ENCODE results near the gene THRB.

Gene THRB

DNA sequence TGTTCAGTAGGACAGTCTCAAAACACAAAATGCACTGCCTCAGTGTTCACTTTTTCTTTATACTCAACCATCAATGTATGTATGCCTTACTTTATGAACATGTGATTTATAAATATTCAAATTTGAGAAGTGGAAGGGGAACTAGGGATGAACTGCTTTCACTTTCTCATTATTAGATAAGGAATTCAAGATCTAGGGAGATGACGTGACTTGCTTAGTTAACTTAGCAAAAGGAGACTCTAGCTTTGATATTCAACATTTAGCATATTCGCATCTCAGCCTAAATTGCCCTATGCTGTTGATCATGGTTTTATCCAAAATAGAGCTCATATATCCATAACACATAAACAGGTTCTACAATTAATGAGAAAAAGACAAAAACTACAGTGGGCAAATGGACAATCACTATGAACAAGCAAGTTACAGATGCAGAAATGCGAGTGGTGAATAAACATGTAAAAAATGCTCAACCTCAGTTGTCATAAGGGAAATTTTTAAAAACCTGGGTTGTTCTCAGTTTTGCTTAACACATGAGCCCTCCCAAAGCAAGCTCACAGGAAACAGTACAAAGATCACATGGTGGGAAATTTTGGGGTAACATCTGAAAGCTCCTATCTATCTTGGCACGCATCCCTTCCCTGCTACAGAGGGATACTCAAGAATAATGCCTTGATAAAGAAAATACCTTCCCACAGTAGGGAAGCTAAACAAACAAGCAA is 269.8 kb downstream of the THRB start (continued):
- TF ChIP-seq, protein P1, sequence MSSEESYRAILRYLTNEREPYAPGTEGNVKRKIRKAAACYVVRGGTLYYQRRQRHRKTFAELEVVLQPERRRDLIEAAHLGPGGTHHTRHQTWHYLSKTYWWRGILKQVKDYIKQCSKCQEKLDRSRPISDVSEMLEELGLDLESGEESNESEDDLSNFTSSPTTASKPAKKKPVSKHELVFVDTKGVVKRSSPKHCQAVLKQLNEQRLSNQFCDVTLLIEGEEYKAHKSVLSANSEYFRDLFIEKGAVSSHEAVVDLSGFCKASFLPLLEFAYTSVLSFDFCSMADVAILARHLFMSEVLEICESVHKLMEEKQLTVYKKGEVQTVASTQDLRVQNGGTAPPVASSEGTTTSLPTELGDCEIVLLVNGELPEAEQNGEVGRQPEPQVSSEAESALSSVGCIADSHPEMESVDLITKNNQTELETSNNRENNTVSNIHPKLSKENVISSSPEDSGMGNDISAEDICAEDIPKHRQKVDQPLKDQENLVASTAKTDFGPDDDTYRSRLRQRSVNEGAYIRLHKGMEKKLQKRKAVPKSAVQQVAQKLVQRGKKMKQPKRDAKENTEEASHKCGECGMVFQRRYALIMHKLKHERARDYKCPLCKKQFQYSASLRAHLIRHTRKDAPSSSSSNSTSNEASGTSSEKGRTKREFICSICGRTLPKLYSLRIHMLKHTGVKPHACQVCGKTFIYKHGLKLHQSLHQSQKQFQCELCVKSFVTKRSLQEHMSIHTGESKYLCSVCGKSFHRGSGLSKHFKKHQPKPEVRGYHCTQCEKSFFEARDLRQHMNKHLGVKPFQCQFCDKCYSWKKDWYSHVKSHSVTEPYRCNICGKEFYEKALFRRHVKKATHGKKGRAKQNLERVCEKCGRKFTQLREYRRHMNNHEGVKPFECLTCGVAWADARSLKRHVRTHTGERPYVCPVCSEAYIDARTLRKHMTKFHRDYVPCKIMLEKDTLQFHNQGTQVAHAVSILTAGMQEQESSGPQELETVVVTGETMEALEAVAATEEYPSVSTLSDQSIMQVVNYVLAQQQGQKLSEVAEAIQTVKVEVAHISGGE (tag by site-specific recombination; conservative IDR thresholded peaks at IDR 0.05; ENCODE audit: low read depth) = no peak

DNA sequence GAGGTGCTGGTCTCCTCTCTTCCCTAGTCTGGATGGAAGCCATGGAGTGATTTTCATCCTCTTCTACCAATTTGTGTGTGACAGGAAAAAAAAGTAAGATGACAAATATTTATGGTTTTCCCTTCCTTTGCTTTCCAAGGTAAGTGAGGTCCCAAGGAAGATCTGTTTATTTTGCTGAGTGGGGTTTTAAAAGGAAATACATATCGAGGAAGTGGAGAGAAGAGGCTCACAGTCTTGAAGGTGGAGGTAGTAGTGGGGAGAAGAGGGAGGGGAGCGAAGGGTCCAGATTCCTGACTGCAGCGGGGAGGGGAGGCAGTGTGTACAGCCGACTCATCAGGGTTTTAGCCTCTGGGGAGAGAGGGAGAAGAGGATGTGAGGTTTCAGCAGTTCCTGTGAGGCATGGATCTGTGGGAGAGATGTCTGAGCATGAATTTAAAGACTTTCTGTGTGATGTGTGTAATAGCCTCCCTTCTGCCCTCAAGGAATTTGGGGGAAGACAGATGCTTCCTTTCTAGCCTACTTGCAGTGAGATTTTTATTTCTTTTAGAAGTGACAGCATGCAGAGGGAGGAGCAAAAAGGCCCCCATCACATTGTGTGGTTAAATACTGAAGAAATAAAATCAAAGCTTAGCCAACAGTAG is 272.4 kb downstream of the THRB start:
- no peak overlapping the region for H3K27ac ChIP-seq (ENCODE audit: extremely low read depth, low read depth, low read length)
- no peaks in the 10 kb centered on the region for H3K4me1 ChIP-seq (ENCODE audit: control insufficient read depth, insufficient read depth, low read length)
- TF ChIP-seq, protein P2, sequence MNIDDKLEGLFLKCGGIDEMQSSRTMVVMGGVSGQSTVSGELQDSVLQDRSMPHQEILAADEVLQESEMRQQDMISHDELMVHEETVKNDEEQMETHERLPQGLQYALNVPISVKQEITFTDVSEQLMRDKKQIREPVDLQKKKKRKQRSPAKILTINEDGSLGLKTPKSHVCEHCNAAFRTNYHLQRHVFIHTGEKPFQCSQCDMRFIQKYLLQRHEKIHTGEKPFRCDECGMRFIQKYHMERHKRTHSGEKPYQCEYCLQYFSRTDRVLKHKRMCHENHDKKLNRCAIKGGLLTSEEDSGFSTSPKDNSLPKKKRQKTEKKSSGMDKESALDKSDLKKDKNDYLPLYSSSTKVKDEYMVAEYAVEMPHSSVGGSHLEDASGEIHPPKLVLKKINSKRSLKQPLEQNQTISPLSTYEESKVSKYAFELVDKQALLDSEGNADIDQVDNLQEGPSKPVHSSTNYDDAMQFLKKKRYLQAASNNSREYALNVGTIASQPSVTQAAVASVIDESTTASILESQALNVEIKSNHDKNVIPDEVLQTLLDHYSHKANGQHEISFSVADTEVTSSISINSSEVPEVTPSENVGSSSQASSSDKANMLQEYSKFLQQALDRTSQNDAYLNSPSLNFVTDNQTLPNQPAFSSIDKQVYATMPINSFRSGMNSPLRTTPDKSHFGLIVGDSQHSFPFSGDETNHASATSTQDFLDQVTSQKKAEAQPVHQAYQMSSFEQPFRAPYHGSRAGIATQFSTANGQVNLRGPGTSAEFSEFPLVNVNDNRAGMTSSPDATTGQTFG (tag by site-specific recombination; IDR thresholded peaks at IDR 0.05; ENCODE audit: borderline replicate concordance) = no peak
- TF ChIP-seq, protein P3, sequence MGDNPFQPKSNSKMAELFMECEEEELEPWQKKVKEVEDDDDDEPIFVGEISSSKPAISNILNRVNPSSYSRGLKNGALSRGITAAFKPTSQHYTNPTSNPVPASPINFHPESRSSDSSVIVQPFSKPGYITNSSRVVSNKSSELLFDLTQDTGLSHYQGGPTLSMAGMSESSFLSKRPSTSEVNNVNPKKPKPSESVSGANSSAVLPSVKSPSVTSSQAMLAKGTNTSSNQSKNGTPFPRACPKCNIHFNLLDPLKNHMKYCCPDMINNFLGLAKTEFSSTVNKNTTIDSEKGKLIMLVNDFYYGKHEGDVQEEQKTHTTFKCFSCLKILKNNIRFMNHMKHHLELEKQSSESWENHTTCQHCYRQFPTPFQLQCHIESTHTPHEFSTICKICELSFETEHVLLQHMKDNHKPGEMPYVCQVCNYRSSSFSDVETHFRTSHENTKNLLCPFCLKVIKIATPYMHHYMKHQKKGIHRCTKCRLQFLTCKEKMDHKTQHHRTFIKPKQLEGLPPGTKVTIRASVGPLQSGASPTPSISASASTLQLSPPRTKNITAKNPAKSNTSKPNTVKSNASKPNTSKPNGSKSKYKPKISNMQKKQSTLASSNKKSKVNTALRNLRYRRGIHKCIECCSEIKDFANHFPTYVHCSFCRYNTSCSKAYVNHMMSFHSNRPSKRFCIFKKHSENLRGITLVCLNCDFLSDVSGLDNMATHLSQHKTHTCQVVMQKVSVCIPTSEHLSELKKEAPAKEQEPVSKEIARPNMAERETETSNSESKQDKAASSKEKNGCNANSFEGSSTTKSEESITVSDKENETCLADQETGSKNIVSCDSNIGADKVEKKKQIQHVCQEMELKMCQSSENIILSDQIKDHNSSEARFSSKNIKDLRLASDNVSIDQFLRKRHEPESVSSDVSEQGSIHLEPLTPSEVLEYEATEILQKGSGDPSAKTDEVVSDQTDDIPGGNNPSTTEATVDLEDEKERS (tag by site-specific recombination; IDR thresholded peaks at IDR 0.05) = no peak
- TF ChIP-seq ZNF621 (tag by site-specific recombination; IDR thresholded peaks at IDR 0.05) (no peak), ZNF24 (tag by site-specific recombination; IDR thresholded peaks at IDR 0.05) (no peak), IKZF3 (tag by site-specific recombination; IDR thresholded peaks at IDR 0.05) (no peak)
- POLR2A ChIA-PET = interaction anchor here (0.7 kb wide), 1 partner anchor 486 kb away, joined by 3 read pairs; no protein-coding TSS in a partner anchor
- CTCF ChIA-PET = interaction anchor here (1.3 kb wide), 1 partner anchor 15 kb away, joined by 3 read pairs; no protein-coding TSS in a partner anchor
- H3K9me3 ChIP-seq (ENCODE audit: control insufficient read depth, insufficient read depth, low read depth, low read length) = no peaks in the 10 kb centered on the region
- H3K4me3 ChIP-seq (ENCODE audit: low read depth, low read length) = no peak overlapping the region
- H3K36me3 ChIP-seq (ENCODE audit: control insufficient read depth in 2 of 2, insufficient read depth in 1 of 2, low read length in 2 of 2) = no peaks in the 10 kb centered on the region

DNA sequence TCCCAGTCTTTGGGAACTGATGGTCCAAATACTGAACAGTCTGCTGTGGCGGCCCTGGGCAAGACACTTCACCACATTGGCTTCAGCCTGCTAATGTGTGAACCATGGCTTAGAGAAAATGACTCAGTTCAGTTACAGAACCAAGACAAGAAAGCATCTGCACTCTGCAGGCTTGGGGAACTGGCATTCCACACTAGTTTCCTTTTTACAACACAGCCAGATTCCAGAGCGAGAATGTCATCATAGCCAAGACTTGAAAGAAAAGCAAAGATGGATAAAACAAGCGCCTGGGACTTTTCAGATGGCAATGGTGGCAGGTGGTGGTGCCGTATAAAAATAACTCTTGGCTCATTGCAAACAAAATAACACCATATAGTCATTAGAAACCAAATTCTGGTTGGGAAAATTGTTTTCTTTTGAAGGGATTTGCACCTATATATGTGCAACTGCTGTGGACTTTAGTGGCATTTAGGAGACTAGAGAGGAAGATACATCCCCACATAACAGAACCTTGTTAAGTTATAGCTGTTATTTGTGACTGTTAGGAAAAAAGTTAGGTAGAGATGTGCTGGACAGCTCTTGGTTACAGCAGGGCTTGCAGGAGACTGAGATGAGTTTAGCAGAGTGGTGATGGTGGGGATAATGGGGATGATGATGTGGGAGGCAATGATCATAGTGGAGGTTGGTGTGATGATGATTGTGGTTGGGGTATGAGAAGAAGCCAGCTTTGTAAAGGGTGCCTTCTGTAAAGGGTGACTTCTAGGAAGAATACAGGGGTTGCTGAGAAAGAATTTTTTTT is 273.6 kb downstream of the THRB start:
- ChIA-PET CTCF (interaction anchor here (1.3 kb wide), 1 partner anchor 16 kb away, joined by 3 read pairs; no protein-coding TSS in a partner anchor), POLR2A (no interaction called here)
- no peaks in the 10 kb centered on the region for H3K9me3 ChIP-seq (ENCODE audit: control insufficient read depth, insufficient read depth, low read depth, low read length)
- no peaks in the 10 kb centered on the region for H3K4me1 ChIP-seq (ENCODE audit: control insufficient read depth, insufficient read depth, low read length)
- H3K36me3 ChIP-seq (ENCODE audit: control insufficient read depth in 2 of 2, insufficient read depth in 1 of 2, low read length in 2 of 2) = no peaks in the 10 kb centered on the region
- H3K4me3 ChIP-seq (ENCODE audit: low read depth, low read length) = no peak overlapping the region
- no peak overlapping the region for H3K27ac ChIP-seq (ENCODE audit: extremely low read depth, low read depth, low read length)
- 0 out of 2 replicates have a peak, but pooled peaks have one; percentile 43 for TF ChIP-seq ZNF660 (tag by site-specific recombination; IDR thresholded peaks at IDR 0.05)
- no peak for TF ChIP-seq SCRT1 (tag by site-specific recombination; IDR thresholded peaks at IDR 0.05; ENCODE audit: borderline replicate concordance)
- no peak for TF ChIP-seq ZNF10 (tag by site-specific recombination; IDR thresholded peaks at IDR 0.05)
- TF ChIP-seq ZNF311 (tag by site-specific recombination; IDR thresholded peaks at IDR 0.05; ENCODE audit: borderline replicate concordance) = peak; percentile 81; the same call in 1 of the 2 replicates
- no peak for TF ChIP-seq ZNF266 (tag by site-specific recombination; IDR thresholded peaks at IDR 0.05; ENCODE audit: low read depth)
- TF ChIP-seq ZNF174 (tag by site-specific recombination; IDR thresholded peaks at IDR 0.05) = no peak
- no peak for TF ChIP-seq SP3 (tag by site-specific recombination; IDR thresholded peaks at IDR 0.05)
- peak; percentile 76 for TF ChIP-seq ZBTB17 (tag by site-specific recombination; IDR thresholded peaks at IDR 0.05)
- 0 out of 2 replicates have a peak, but pooled peaks have one; percentile 33 for TF ChIP-seq ZNF600 (tag by site-specific recombination; IDR thresholded peaks at IDR 0.05)
- TF ChIP-seq, protein P4, sequence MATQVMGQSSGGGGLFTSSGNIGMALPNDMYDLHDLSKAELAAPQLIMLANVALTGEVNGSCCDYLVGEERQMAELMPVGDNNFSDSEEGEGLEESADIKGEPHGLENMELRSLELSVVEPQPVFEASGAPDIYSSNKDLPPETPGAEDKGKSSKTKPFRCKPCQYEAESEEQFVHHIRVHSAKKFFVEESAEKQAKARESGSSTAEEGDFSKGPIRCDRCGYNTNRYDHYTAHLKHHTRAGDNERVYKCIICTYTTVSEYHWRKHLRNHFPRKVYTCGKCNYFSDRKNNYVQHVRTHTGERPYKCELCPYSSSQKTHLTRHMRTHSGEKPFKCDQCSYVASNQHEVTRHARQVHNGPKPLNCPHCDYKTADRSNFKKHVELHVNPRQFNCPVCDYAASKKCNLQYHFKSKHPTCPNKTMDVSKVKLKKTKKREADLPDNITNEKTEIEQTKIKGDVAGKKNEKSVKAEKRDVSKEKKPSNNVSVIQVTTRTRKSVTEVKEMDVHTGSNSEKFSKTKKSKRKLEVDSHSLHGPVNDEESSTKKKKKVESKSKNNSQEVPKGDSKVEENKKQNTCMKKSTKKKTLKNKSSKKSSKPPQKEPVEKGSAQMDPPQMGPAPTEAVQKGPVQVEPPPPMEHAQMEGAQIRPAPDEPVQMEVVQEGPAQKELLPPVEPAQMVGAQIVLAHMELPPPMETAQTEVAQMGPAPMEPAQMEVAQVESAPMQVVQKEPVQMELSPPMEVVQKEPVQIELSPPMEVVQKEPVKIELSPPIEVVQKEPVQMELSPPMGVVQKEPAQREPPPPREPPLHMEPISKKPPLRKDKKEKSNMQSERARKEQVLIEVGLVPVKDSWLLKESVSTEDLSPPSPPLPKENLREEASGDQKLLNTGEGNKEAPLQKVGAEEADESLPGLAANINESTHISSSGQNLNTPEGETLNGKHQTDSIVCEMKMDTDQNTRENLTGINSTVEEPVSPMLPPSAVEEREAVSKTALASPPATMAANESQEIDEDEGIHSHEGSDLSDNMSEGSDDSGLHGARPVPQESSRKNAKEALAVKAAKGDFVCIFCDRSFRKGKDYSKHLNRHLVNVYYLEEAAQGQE (tag by site-specific recombination; IDR thresholded peaks at IDR 0.05) = peak; percentile 92
- no peak for TF ChIP-seq KLF8 (tag by site-specific recombination; IDR thresholded peaks at IDR 0.05)
